Measurements from ENCODE around the gene ECHDC1.

Gene ECHDC1

DNA sequence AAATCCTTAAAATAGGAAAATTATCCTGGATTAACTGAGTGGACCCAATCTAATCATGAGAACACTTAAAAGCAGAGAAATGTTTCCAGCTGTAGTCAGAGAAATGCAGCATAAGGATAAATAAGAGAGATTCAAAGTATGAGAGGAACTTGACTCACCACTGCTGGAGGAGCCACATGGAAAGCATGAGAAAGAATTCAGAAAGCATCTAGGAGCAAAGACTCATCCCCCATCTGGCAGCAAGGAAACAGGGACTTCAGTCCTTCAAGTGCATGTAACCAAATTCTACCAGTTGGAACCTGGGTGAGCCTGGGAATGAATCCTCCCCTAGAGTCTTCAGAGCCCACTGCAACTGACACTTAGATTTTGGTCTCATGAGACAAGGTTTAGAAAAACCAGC, 43.0 kb downstream of the ECHDC1 start:
- TF ChIP-seq SNAI2 (CRISPR knock-in tag; IDR thresholded peaks at IDR 0.05), result no peak
- TF ChIP-seq ESRRG (CRISPR knock-in tag; IDR thresholded peaks at IDR 0.05), result no peak
- TF ChIP-seq, protein P1, sequence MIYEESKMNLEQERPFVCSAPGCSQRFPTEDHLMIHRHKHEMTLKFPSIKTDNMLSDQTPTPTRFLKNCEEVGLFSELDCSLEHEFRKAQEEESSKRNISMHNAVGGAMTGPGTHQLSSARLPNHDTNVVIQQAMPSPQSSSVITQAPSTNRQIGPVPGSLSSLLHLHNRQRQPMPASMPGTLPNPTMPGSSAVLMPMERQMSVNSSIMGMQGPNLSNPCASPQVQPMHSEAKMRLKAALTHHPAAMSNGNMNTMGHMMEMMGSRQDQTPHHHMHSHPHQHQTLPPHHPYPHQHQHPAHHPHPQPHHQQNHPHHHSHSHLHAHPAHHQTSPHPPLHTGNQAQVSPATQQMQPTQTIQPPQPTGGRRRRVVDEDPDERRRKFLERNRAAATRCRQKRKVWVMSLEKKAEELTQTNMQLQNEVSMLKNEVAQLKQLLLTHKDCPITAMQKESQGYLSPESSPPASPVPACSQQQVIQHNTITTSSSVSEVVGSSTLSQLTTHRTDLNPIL (CRISPR knock-in tag; IDR thresholded peaks at IDR 0.05; ENCODE audit: low read depth), result no peak
- no peak for TF ChIP-seq ZFP3 (CRISPR knock-in tag; IDR thresholded peaks at IDR 0.05)
- TF ChIP-seq, protein P2, sequence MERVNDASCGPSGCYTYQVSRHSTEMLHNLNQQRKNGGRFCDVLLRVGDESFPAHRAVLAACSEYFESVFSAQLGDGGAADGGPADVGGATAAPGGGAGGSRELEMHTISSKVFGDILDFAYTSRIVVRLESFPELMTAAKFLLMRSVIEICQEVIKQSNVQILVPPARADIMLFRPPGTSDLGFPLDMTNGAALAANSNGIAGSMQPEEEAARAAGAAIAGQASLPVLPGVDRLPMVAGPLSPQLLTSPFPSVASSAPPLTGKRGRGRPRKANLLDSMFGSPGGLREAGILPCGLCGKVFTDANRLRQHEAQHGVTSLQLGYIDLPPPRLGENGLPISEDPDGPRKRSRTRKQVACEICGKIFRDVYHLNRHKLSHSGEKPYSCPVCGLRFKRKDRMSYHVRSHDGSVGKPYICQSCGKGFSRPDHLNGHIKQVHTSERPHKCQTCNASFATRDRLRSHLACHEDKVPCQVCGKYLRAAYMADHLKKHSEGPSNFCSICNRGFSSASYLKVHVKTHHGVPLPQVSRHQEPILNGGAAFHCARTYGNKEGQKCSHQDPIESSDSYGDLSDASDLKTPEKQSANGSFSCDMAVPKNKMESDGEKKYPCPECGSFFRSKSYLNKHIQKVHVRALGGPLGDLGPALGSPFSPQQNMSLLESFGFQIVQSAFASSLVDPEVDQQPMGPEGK (CRISPR knock-in tag; IDR thresholded peaks at IDR 0.05; ENCODE audit: borderline replicate concordance), result no peak
- no peak for TF ChIP-seq ZNF8 (CRISPR knock-in tag; IDR thresholded peaks at IDR 0.05)
- no peak for TF ChIP-seq TCF4 (CRISPR knock-in tag; IDR thresholded peaks at IDR 0.05; ENCODE audit: borderline replicate concordance)
- no peak for TF ChIP-seq RARB (CRISPR knock-in tag; IDR thresholded peaks at IDR 0.05)

DNA sequence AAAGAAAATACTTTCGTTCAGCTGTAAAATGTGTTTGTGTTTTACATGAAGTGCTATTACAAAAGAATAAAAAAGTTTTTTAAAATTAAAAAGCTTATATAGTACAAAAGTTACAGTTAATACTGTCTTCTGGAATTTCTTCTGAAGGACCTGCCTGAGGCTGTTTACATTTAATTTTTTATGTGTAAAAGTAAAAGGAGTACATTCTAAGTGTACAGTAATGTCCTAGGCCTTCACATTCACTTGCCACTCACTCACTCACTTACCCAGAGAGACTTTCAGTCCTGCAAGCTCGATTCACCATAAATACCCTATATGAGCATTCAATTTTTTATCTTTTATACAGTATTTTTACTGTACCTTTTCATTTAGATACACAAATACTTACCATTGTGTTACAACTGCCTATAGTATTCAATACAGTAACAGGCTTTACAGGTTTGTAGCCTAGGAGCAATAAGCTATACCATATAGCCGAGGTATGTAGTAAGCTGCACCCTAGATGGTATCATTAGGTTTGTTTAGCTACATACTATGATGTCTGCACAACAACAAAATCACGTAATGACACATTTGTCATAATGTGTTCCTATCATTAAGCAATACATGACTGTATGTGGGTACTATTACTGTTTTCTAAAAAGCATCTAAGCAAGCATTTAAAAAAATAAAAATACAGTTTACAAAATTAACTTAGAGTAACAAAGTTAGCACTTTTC, 43.7 kb downstream of the ECHDC1 start:
- ATAC-seq, result no peak
- TF ChIP-seq, protein P2 (CRISPR knock-in tag; IDR thresholded peaks at IDR 0.05; ENCODE audit: borderline replicate concordance), result no peak
- TF ChIP-seq ARNTL (CRISPR knock-in tag; IDR thresholded peaks at IDR 0.05; ENCODE audit: borderline replicate concordance, low read depth) (no peak), ZFP30 (CRISPR knock-in tag; IDR thresholded peaks at IDR 0.05) (no peak), OSR1 (CRISPR knock-in tag; IDR thresholded peaks at IDR 0.05) (no peak), CSDC2 (CRISPR knock-in tag; IDR thresholded peaks at IDR 0.05) (no peak), TCF4 (CRISPR knock-in tag; IDR thresholded peaks at IDR 0.05; ENCODE audit: borderline replicate concordance) (no peak), ZC3H10 (CRISPR knock-in tag; IDR thresholded peaks at IDR 0.05) (no peak), ZNF8 (CRISPR knock-in tag; IDR thresholded peaks at IDR 0.05) (no peak), ESRRG (CRISPR knock-in tag; IDR thresholded peaks at IDR 0.05) (no peak), BACH2 (CRISPR knock-in tag; IDR thresholded peaks at IDR 0.05; ENCODE audit: borderline replicate concordance) (no peak)
- TF ChIP-seq, protein P1 (CRISPR knock-in tag; IDR thresholded peaks at IDR 0.05; ENCODE audit: low read depth), result no peak

More for the DNA sequence above, 43.0 kb downstream of the ECHDC1 start:
- ATAC-seq, result peak; percentile 94

DNA sequence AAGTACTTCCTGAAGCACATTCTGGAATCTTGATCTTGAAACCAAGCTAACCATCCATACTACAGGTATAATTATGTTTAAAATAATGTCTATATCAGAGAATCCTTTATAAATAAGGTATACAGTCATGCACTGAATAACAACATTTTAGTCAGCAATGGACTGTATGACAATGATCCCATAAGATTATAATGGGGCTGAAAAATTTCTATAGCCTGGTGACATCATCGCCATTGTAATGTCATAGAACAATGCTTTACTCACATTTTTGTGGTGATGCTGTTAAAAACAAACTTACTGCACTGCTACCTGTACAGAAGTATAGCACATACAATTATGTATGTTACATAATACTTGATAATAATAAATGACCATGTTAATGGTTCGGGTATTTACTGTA, 44.9 kb downstream of the ECHDC1 start:
- TF ChIP-seq ZFP30 (CRISPR knock-in tag; IDR thresholded peaks at IDR 0.05), result no peak
- no peak for TF ChIP-seq ESRRG (CRISPR knock-in tag; IDR thresholded peaks at IDR 0.05)
- TF ChIP-seq ARNTL (CRISPR knock-in tag; IDR thresholded peaks at IDR 0.05; ENCODE audit: borderline replicate concordance, low read depth), result no peak
- TF ChIP-seq, protein P3, sequence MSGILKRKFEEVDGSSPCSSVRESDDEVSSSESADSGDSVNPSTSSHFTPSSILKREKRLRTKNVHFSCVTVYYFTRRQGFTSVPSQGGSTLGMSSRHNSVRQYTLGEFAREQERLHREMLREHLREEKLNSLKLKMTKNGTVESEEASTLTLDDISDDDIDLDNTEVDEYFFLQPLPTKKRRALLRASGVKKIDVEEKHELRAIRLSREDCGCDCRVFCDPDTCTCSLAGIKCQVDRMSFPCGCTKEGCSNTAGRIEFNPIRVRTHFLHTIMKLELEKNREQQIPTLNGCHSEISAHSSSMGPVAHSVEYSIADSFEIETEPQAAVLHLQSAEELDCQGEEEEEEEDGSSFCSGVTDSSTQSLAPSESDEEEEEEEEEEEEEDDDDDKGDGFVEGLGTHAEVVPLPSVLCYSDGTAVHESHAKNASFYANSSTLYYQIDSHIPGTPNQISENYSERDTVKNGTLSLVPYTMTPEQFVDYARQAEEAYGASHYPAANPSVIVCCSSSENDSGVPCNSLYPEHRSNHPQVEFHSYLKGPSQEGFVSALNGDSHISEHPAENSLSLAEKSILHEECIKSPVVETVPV (CRISPR knock-in tag; IDR thresholded peaks at IDR 0.05), result no peak
- TF ChIP-seq GLIS3 (CRISPR knock-in tag; IDR thresholded peaks at IDR 0.05), result no peak
- TF ChIP-seq, protein P2 (CRISPR knock-in tag; IDR thresholded peaks at IDR 0.05; ENCODE audit: borderline replicate concordance), result no peak
- TF ChIP-seq ISL1 (CRISPR knock-in tag; IDR thresholded peaks at IDR 0.05), result no peak
- TF ChIP-seq ZC3H10 (CRISPR knock-in tag; IDR thresholded peaks at IDR 0.05), result no peak
- no peak for TF ChIP-seq TOX (CRISPR knock-in tag; IDR thresholded peaks at IDR 0.05; ENCODE audit: borderline replicate concordance)
- no peak for TF ChIP-seq ZNF70 (CRISPR knock-in tag; IDR thresholded peaks at IDR 0.05)
- no peak for TF ChIP-seq BACH2 (CRISPR knock-in tag; IDR thresholded peaks at IDR 0.05; ENCODE audit: borderline replicate concordance)
- TF ChIP-seq CSDC2 (CRISPR knock-in tag; IDR thresholded peaks at IDR 0.05), result no peak
- TF ChIP-seq ZNF8 (CRISPR knock-in tag; IDR thresholded peaks at IDR 0.05), result no peak
- TF ChIP-seq TCF4 (CRISPR knock-in tag; IDR thresholded peaks at IDR 0.05; ENCODE audit: borderline replicate concordance), result no peak
- no peak for TF ChIP-seq PPARA (CRISPR knock-in tag; IDR thresholded peaks at IDR 0.05; ENCODE audit: borderline replicate concordance)
- no peak for TF ChIP-seq OSR1 (CRISPR knock-in tag; IDR thresholded peaks at IDR 0.05)
- TF ChIP-seq, protein P4, sequence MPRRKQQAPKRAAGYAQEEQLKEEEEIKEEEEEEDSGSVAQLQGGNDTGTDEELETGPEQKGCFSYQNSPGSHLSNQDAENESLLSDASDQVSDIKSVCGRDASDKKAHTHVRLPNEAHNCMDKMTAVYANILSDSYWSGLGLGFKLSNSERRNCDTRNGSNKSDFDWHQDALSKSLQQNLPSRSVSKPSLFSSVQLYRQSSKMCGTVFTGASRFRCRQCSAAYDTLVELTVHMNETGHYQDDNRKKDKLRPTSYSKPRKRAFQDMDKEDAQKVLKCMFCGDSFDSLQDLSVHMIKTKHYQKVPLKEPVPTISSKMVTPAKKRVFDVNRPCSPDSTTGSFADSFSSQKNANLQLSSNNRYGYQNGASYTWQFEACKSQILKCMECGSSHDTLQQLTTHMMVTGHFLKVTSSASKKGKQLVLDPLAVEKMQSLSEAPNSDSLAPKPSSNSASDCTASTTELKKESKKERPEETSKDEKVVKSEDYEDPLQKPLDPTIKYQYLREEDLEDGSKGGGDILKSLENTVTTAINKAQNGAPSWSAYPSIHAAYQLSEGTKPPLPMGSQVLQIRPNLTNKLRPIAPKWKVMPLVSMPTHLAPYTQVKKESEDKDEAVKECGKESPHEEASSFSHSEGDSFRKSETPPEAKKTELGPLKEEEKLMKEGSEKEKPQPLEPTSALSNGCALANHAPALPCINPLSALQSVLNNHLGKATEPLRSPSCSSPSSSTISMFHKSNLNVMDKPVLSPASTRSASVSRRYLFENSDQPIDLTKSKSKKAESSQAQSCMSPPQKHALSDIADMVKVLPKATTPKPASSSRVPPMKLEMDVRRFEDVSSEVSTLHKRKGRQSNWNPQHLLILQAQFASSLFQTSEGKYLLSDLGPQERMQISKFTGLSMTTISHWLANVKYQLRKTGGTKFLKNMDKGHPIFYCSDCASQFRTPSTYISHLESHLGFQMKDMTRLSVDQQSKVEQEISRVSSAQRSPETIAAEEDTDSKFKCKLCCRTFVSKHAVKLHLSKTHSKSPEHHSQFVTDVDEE (CRISPR knock-in tag; IDR thresholded peaks at IDR 0.05), result no peak
- TF ChIP-seq, protein P1 (CRISPR knock-in tag; IDR thresholded peaks at IDR 0.05; ENCODE audit: low read depth), result no peak
- no peak for ATAC-seq

Data from SK-N-SH treated with all-trans-retinoic acid at 6 μM for 48 hours (cell line).